Kidney epithelial cell (primary cell): ENCODE measurements around the gene GKN2. TPM values are rescaled to one million over a fixed set of nuclear protein-coding genes. Genes with fewer than 3 reads are reported as not detected.
"Not testable (repeated sequence)": the region's sequence is repeated elsewhere in the genome, so short reads cannot be mapped to it uniquely, and the experiment has no call there.

Source experiments
- DNase-seq: peaks from one replicate; pipeline ENCODE4 v3.0.0-alpha.2; 2010; ENCODE audit warnings: low read depth
- H3K27me3 ChIP-seq: 2 replicates; pipeline ENCODE4 v1.6.0; 2011; ENCODE audit warnings: low read length; ENCODE audit not compliant: control insufficient read depth, insufficient read depth
- H3K36me3 ChIP-seq: 2 replicates; pipeline ENCODE4 v1.5.1; 2011; ENCODE audit warnings: low read length; ENCODE audit not compliant: control insufficient read depth, insufficient read depth
- H3K4me3 ChIP-seq: 2 replicates; pipeline ENCODE4 v1.5.1; 2011; ENCODE audit warnings: low read depth, mild to moderate bottlenecking, control low read depth, low read length
- total RNA-seq: library from RNA; depleted of rRNA; stranded (reverse); fragments of >200 nt; gene quantifications from 2 replicates; pipeline ENCODE4 v1.2.3, GENCODE V29; 2015
- TF ChIP-seq, protein P1 (sequence below): IDR thresholded peaks from 2 replicates; pipeline ENCODE4 v1.5.1; 2011; ENCODE audit warnings: mild to moderate bottlenecking, moderate library complexity, low read length, control low read depth, inconsistent platforms; ENCODE audit not compliant: insufficient read depth, poor library complexity, severe bottlenecking

The GKN2 gene
- total RNA-seq, 1 donor from 2014 or later = not detected

DNA sequence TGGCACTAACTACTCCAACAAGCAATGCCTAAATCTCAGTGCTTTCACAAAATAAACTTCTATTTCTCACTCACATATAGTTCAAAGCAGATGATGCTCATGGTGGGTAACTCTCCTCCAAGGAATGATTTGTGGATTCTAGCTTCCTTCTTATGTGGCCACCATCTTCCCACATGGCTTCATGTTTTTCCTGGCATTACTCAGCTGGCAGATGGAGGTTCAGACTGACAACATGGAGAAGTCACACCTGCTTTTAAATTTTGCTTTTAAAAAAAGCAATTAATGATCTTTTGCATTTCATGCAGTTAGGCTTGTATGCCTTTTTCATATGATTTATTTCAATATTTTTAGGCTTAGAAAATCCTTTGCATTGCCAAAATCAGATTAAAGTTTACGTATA is 6.3 kb upstream of the GKN2 start:
- DNase-seq = no peak
- Histone ChIP-seq H3K36me3 (no peaks in the 10 kb centered on the region), H3K4me3 (no peak overlapping the region), H3K27me3 (no peaks in the 10 kb centered on the region)
- TF ChIP-seq, protein P1, sequence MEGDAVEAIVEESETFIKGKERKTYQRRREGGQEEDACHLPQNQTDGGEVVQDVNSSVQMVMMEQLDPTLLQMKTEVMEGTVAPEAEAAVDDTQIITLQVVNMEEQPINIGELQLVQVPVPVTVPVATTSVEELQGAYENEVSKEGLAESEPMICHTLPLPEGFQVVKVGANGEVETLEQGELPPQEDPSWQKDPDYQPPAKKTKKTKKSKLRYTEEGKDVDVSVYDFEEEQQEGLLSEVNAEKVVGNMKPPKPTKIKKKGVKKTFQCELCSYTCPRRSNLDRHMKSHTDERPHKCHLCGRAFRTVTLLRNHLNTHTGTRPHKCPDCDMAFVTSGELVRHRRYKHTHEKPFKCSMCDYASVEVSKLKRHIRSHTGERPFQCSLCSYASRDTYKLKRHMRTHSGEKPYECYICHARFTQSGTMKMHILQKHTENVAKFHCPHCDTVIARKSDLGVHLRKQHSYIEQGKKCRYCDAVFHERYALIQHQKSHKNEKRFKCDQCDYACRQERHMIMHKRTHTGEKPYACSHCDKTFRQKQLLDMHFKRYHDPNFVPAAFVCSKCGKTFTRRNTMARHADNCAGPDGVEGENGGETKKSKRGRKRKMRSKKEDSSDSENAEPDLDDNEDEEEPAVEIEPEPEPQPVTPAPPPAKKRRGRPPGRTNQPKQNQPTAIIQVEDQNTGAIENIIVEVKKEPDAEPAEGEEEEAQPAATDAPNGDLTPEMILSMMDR = no peak

- not testable (repeated sequence) for DNase-seq, H3K36me3 ChIP-seq, H3K4me3 ChIP-seq, H3K27me3 ChIP-seq
These were observed 2.7 kb upstream of the GKN2 start for GRCh38 chr2:68955432-68955831.

DNA sequence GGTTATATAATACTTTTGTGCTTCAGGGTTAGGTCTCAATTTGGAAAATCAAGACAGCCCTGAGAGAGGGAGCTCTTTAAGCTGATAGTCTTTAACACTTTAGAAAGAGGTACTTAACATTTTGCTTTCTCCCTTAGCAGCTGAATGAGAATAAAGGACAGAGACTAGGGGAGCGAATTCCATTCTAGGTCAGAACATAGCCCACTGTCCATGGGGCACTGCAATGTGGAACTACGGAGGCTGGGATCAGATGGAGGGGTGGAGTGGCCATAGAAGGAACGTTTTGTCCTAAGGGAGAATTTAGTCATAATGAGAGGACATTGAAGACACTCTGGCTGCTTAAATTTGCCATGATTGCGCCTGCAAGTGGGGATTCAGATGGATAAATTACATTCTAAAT is 794 bp downstream of the GKN2 start:
- Histone ChIP-seq H3K36me3 (no peaks in the 10 kb centered on the region), H3K27me3 (no peaks in the 10 kb centered on the region), H3K4me3 (no peak overlapping the region)
- DNase-seq = no peak
- TF ChIP-seq, protein P1 = no peak

DNA sequence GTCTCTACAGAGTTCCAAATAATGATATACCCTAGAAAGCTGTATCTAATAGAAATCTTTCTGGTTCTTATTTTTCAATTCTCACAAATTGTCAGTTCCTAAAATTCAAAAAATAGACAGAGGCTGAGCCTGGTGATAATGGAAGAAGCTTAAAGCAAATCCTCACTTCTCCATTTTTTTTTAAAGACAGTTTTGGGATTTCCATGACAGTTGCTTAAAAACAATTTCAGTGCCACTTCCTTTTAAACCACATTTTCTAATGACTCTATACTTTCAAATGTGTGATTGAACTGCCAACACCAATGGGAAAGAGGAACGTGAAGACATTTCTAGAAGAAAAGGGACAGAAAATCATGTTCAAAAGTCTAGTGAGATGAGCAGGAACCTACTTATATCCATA is 4.0 kb downstream of the GKN2 start:
- no peaks in the 10 kb centered on the region for H3K27me3 ChIP-seq
- DNase-seq = no peak
- TF ChIP-seq, protein P1 = no peak
- H3K4me3 ChIP-seq = no peak overlapping the region
- no peaks in the 10 kb centered on the region for H3K36me3 ChIP-seq

DNA sequence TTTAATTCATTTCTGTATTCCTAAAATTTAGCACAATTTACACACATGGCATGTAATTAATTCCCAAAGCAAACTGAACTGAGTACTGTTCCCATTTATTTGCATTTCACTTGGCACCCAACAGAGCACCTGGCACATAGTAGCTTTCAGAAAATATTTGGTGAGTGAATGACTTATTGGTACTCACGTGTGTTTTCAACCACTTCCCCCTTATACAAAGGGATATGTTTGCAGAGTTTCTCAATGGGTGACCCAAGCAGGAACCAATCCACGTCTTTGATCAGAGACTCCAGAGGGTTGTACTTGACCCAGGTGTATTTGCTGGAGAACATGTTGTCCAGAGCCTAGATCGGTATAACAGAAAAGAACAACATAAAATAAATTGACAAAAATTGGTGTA is 6.6 kb downstream of the GKN2 start:
- Histone ChIP-seq H3K4me3 (no peak overlapping the region), H3K36me3 (no peaks in the 10 kb centered on the region), H3K27me3 (no peaks in the 10 kb centered on the region)
- no peak for DNase-seq
- TF ChIP-seq, protein P1 = no peak

DNA sequence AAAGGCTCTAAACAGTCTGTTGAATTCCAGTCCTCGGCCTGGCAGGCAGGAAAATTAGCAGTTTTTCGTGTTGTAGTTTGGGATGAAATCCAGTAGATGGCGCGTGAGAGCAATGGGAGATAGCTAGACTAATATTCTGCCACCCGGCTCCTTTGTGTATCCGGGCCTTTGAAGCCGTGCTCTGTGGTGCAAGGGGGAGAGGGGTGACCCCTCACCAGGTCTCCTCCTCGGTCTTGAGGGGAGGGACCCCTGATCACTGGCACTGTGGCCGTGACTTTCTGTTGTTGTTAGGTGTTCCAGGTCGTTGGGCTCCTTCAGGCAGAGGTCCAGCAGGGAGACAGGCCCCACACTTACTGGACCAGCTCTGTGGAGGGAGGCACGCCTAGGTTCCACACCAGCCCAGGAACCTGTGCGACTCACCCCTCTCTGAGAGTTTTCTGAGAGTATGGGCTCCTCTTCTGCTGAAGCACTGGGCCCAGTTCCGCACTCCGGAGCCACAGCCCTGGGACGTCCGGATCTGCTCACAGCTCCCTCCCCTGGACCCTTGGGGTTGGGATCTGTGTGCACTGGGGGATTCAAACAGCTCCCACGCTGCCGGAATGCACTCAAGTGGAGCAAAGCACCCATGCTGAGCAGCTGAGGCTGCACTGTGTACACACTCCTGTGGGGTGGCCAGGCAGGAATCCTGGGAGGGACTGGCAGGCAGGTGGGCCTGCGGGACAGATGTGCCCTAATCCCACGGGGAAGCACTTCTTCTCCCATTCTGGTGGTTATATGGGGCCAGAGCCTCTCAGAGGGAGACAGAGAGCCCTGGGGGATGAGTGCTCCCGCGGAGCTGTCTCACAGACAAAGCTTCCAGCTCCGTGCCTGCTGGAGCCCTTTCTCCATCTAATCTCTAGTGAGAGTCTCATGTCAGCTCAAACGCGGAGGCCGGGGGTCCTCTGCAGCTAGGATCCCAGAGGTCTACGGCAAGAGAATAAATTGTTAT is 8.8 kb downstream of the GKN2 start:
- Histone ChIP-seq H3K36me3 (no peaks in the 10 kb centered on the region), H3K27me3 (no peaks in the 10 kb centered on the region), H3K4me3 (no peak overlapping the region)
- DNase-seq = no peak
- TF ChIP-seq, protein P1 = peak; percentile 81
